Subcutaneous preadipocyte (primary cell): Measurements from ENCODE around the gene ADPRHL1. TPM values are rescaled to one million over a fixed set of nuclear protein-coding genes. Genes with fewer than 3 reads are reported as not detected.

Experiments used
- small RNA-seq: library from RNA; depleted of rRNA; stranded (forward); fragments of <200 nt; gene quantifications from one replicate; pipeline ENCODE3, GENCODE V24; 2012
- total RNA-seq: library from RNA; depleted of rRNA; stranded (reverse); fragments of >200 nt; gene quantifications from 2 replicates; pipeline ENCODE4 v1.2.3, GENCODE V29; 2012

The ADPRHL1 gene
- total RNA-seq = 2.2 and 3.9 TPM in 2 replicates

GRCh38 chr13:113452942-113453901 is at the start of gene ADPRHL1:
ADPRHL1 (minus strand) TSS chr13:113453488; CDS start chr13:113453437, 51 bp downstream.

GRCh38 chr13:113490496-113491417 is 37.5 kb upstream of the ADPRHL1 start, which contains the start of gene DCUN1D2:
DCUN1D2 (minus strand) TSS chr13:113490711; CDS start chr13:113490669, 42 bp downstream.

Small RNAs within 50 kb of the gene (small RNA-seq; reads per million reads assigned to genes)
- 0.14 reads per million for gene RNU1-16P

Other genes starting within 250 kb of the ADPRHL1 start
- gene PCID2, start 244.8 kb downstream of the ADPRHL1 start, total RNA-seq = 61.7 and 68.8 TPM in 2 replicates
- 103 and 130 TPM in 2 replicates for gene CUL4A, start 243.9 kb downstream of the ADPRHL1 start, total RNA-seq
- gene LAMP1, start 156.2 kb downstream of the ADPRHL1 start, total RNA-seq = 123 and 129 TPM in 2 replicates
- gene GRTP1, start 89.4 kb downstream of the ADPRHL1 start, total RNA-seq = 0.73 and 2.2 TPM in 2 replicates
- gene DCUN1D2, start 37.2 kb upstream of the ADPRHL1 start, total RNA-seq = 8.0 and 11.4 TPM in 2 replicates
- 65.8 and 88.0 TPM in 2 replicates for gene TFDP1, start 131.3 kb upstream of the ADPRHL1 start, total RNA-seq
- gene ATP4B, start 204.7 kb upstream of the ADPRHL1 start, total RNA-seq = not detected in 2 replicates
- gene GRK1, start 213.7 kb upstream of the ADPRHL1 start, total RNA-seq = not detected in 2 replicates